HG03066 (cell line): ENCODE results near the gene CAT.
"Not testable (repeated sequence)": the region's sequence is repeated elsewhere in the genome, so short reads cannot be mapped to it uniquely, and the experiment has no call there.

Source experiments
- ATAC-seq: cut with Tn5 transposase; IDR thresholded peaks from one replicate; pipeline ENCODE4 v1.9.1; 2021; ENCODE audit warnings: low read depth; ENCODE audit not compliant: unreplicated experiment

CAT gene

GRCh38 chr11:34424826-34425225 is 13.9 kb upstream of the CAT start:
- ATAC-seq, result not testable (repeated sequence)

- no peak for ATAC-seq
Measured at GRCh38 chr11:34425360-34425759, 13.4 kb upstream of the CAT start.

- ATAC-seq, result no peak
Measured at GRCh38 chr11:34425867-34426266, 12.9 kb upstream of the CAT start.

- no peak for ATAC-seq
Measured at GRCh38 chr11:34426766-34427185, 12.0 kb upstream of the CAT start.

- no peak for ATAC-seq
Measured at GRCh38 chr11:34427186-34427805, 11.4 kb upstream of the CAT start.

- no peak for ATAC-seq
Measured at GRCh38 chr11:34431979-34432378, 6.8 kb upstream of the CAT start.

GRCh38 chr11:34432822-34433221 is 5.9 kb upstream of the CAT start:
- ATAC-seq, result no peak

GRCh38 chr11:34433899-34434298 is 4.8 kb upstream of the CAT start:
- no peak for ATAC-seq

GRCh38 chr11:34437224-34438125 is 1.3 kb upstream of the CAT start:
- ATAC-seq, result no peak

- ATAC-seq, result no peak
Measured at GRCh38 chr11:34439610-34440198, 970 bp downstream of the CAT start.

- no peak for ATAC-seq
Measured at GRCh38 chr11:34441814-34442213, 3.1 kb downstream of the CAT start.

- no peak for ATAC-seq
Measured at GRCh38 chr11:34443136-34443535, 4.4 kb downstream of the CAT start.

GRCh38 chr11:34444428-34444827 is 5.7 kb downstream of the CAT start:
- ATAC-seq, result no peak

GRCh38 chr11:34445956-34446355 is 7.2 kb downstream of the CAT start:
- ATAC-seq, result no peak

GRCh38 chr11:34446386-34446785 is 7.7 kb downstream of the CAT start:
- ATAC-seq, result no peak

- no peak for ATAC-seq
Measured at GRCh38 chr11:34447044-34447443, 8.3 kb downstream of the CAT start.

- ATAC-seq, result no peak
Measured at GRCh38 chr11:34448223-34448994, 9.7 kb downstream of the CAT start.

- no peak for ATAC-seq
Measured at GRCh38 chr11:34449013-34449412, 10.3 kb downstream of the CAT start.

- ATAC-seq, result no peak
Measured at GRCh38 chr11:34451053-34451452, 12.3 kb downstream of the CAT start.

- ATAC-seq, result no peak
Measured at GRCh38 chr11:34454308-34455032, 15.7 kb downstream of the CAT start.
